ENCODE data around the gene PRR3.
"Not testable (repeated sequence)": the region's sequence is repeated elsewhere in the genome, so short reads cannot be mapped to it uniquely, and the experiment has no call there.

PRR3 gene

DNA sequence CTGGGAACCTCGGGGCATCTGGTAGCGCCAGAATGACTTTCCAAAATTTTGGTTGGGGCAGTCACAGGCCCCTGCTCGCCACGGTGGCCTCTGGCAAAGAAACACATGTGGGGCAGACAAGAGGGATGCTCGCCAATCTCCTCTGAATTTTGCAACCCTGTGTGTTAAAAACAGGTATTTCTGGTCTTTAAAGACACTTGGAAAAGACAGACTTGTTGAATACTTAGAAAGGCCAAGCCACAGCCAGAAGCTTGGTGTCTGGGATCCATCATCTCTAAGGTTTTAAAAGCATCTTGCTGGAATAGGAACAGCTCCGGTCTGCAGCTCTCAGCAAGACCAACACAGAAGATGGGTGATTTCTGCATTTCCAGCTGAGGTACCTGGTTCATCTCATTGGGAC lies 36.6 kb upstream of the PRR3 start:
- in situ Hi-C loops (cut with MboI; ENCODE audit: low sequenced_read_pairs) = no loop called here
- Histone ChIP-seq H3K36me3 (replicated peaks) (no peaks in the 10 kb centered on the region), H3K27me3 (ENCODE audit: low read depth) (peaks cover 13% of the 10 kb centered on the region), H3K4me3 (no peak overlapping the region), H3K9me3 (no peaks in the 10 kb centered on the region), H3K4me1 (no peaks in the 10 kb centered on the region)
- no peak for DNase-seq (ENCODE audit: low spot score in 2 of 2)

DNA sequence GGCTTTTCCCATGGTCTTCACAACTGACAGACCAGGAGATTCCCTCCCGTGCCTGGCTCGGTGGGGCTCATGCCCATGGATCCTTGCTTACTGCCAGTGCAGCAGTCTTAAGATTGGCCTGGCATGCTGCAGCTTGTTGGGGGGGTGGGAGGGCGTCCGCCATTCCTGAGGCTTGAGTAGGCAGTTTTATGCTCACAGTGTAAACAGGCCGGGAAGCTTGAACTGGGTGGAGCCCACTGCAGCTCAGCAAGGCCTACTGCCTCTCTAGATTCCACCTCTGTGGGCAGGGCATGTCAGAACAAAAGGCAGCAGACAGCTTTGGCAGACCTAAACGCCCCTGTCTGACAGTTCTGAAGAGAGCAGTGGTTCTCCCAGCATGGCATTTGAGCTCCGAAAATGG lies 36.0 kb upstream of the PRR3 start:
- H3K36me3 ChIP-seq (replicated peaks); H3K4me3 ChIP-seq; DNase-seq (ENCODE audit: low spot score in 2 of 2); H3K9me3 ChIP-seq; in situ Hi-C loops (cut with MboI; ENCODE audit: low sequenced_read_pairs); H3K4me1 ChIP-seq: not testable (repeated sequence)
- peaks cover 13% of the 10 kb centered on the region for H3K27me3 ChIP-seq (ENCODE audit: low read depth)

DNA sequence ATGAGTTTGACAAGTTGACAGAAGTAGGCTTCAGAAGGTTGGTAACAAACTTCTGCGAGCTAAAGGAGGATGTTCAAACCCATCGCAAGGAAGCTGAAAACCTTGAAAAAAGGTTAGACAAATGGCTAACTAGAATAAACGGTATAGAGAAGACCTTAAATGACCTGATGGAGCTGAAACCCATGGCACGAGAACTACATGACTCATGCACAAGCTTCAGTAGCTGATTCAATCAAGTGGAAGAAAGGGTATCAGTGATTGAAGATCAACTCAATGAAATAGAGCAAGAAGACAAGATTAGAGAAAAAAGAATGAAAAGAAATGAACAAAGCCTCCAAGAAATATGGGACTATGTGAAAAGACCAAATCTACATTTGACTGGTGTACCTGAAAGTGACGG lies 35.1 kb upstream of the PRR3 start:
- peaks cover 13% of the 10 kb centered on the region for H3K27me3 ChIP-seq (ENCODE audit: low read depth)
- H3K4me3 ChIP-seq; in situ Hi-C loops (cut with MboI; ENCODE audit: low sequenced_read_pairs); H3K9me3 ChIP-seq; H3K4me1 ChIP-seq; H3K36me3 ChIP-seq (replicated peaks); DNase-seq (ENCODE audit: low spot score in 2 of 2): not testable (repeated sequence)

DNA sequence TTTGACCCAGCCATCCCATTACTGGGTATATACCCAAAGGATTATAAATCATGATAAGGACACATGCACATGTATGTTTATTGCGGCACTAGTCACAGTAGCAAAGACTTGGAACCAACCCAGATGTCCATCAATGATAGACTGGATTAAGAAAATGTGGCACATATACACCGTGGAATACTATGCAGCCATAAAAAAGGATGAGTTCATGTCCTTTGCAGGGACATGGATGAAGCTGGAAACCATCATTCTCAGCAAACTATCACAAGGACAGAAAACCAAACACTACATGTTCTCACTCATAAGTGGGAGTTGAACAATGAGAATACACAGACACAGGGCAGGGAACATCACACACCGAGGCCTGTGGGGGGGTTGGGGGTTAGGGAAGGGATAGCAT lies 30.7 kb upstream of the PRR3 start:
- H3K4me3 ChIP-seq; in situ Hi-C loops (cut with MboI; ENCODE audit: low sequenced_read_pairs); H3K9me3 ChIP-seq; H3K4me1 ChIP-seq; H3K36me3 ChIP-seq (replicated peaks); DNase-seq (ENCODE audit: low spot score in 2 of 2): not testable (repeated sequence)
- peaks cover 13% of the 10 kb centered on the region for H3K27me3 ChIP-seq (ENCODE audit: low read depth)

DNA sequence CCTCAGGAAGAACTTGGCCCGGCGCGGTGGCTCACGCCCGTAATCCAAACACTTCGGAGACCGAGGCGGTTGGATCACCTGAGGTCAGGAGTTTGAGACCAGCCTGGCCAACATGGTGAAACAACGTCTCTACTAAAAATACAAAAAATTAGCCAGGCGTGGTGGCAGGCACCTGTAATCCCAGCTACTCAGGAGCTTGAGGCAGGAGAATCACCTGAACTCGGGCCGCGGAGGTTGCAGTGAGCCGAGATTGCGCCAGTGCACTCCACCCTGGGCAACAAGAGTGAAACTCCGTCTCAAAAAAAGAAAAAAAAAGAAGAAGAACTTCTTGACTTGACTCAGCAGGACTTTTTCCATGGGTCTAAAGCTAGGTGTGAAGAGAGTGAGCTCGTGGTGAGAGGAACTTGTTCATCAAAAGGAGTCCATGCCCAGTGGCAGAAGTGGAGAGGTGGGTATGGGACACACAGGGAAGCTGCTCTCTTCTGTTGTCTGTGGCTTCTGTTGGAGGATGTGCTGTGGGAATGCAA lies 27.7 kb upstream of the PRR3 start:
- DNase-seq (ENCODE audit: low spot score in 2 of 2); in situ Hi-C loops (cut with MboI; ENCODE audit: low sequenced_read_pairs); H3K36me3 ChIP-seq (replicated peaks); H3K9me3 ChIP-seq; H3K4me1 ChIP-seq; H3K4me3 ChIP-seq; H3K27me3 ChIP-seq (ENCODE audit: low read depth): not testable (repeated sequence)

DNA sequence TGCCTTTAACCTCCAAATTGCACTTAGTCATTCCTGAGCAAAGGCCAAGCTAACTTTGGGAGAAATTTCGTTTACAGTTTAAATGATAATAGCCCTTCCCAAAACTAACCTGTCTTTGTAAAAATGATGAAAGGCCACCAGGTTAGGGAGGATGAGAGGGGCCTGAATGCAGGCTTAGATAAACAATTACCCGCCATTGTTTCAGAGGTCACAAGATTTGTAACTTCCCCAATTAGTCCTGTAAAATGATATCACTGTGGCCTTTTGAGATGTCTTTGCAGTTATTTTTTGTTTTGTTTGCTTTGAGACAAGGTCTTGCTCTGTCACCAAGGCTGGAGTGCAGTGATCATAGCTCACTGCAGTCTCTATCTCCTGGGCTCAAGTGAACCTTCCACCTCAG lies 27.1 kb upstream of the PRR3 start:
- no peaks in the 10 kb centered on the region for H3K27me3 ChIP-seq (ENCODE audit: low read depth)
- no peak overlapping the region for H3K4me3 ChIP-seq
- DNase-seq (ENCODE audit: low spot score in 2 of 2) = no peak
- H3K4me1 ChIP-seq = no peaks in the 10 kb centered on the region
- no peaks in the 10 kb centered on the region for H3K9me3 ChIP-seq
- in situ Hi-C loops (cut with MboI; ENCODE audit: low sequenced_read_pairs) = no loop called here
- no peaks in the 10 kb centered on the region for H3K36me3 ChIP-seq (replicated peaks)

DNA sequence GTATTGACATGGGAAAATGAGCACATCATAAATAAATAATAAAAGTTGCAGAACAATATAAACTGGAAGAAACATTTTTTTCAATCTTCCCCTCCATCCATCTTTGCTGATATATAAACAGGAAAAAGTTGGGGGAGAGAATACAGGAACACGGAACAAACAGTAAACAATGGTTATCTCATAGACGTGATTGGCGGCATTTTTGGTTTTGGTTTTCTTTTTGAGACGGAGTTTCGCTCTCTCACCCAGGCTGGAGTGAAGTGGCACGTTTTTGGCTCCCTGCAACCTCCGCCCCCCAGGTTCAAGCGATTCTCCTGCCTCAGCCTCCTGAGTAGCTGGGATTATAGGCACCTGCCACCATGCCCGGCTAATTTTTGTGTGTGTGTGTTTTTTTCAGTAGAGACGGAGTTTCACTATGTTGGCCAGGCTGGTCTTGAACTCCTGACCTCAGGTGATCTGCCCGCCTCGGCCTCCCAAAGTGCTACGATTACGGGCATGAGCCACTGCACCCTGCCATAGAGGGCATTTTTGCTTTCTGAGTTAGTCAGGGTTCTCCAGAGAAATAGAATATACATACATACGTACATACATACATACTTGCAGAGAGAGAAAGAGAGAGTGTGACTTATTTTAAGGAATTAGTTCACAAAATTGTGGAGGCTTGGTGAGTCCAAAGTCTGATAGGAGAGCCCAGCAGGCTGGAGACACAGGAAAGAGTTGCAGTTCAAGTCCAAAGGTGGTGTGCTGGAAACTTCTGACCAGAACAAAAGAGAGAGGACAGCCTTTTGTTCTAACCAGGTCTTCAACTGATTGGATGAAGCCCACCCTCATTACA lies 23.4 kb upstream of the PRR3 start:
- Histone ChIP-seq H3K27me3 (ENCODE audit: low read depth) (no peaks in the 10 kb centered on the region), H3K4me1 (no peaks in the 10 kb centered on the region), H3K4me3 (no peak overlapping the region), H3K36me3 (replicated peaks) (no peaks in the 10 kb centered on the region), H3K9me3 (no peaks in the 10 kb centered on the region)
- in situ Hi-C loops (cut with MboI; ENCODE audit: low sequenced_read_pairs) = no loop called here
- no peak for DNase-seq (ENCODE audit: low spot score in 2 of 2)

DNA sequence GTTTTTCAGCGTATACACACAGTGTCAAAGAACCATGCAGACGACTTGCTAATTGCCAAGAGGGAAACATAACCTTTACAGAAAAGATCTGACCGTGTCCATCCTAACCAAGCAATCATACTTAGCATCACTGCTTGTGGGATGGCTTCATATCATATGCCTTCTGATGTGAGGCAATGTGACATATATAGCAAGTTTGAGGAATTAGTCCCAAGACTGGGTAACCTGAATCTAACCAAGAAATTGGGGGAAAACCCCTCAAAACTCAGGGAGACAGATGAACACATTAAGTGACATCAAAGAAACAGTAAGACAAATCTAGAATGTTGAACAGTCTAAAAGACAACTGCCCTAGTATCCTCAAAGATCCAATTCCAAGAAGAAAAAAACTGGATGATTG lies 19.2 kb upstream of the PRR3 start:
- in situ Hi-C loops (cut with MboI; ENCODE audit: low sequenced_read_pairs) = no loop called here
- no peak for DNase-seq (ENCODE audit: low spot score in 2 of 2)

DNA sequence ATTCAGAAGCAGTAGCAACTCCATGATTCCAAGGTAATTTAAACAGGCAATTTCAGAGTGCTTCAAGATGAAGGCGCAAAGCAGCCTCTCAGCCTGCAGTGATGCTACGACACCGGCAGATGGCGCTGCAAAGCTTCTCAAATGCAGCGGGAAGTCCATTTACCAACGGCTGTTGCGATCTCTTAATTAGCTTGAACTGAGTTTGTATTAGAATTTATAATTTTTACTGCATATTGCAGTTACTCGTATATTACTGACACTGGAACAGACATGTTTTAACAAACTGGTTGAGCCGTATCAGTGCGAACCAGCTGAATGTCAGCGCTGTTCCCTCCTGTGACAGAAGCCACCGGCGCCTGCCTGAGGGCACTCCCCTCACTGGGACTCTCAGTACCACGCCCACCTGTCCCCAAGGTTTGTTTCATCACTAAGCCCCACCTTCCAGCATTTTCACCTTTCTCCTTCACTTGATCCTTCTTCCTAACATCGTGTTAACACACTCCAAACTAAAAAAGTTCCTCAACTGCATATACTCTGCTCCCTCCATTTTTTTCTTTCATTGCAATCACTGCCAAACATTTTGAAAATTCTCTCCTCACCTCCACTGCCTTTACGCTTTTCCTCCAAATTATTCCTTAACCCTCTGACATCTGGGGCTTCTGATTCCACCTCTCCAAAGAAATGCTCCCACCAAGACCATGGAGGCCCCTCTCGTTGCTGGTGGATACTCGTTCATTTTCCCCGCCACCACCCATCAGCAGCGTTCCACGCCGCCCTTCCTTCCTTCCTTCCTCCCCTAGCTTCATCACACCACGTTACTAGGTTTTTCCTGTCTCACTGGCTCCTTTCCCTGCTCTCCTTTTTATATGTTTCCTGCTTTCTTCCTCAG lies 15.3 kb upstream of the PRR3 start:
- Histone ChIP-seq H3K9me3 (no peaks in the 10 kb centered on the region), H3K27me3 (ENCODE audit: low read depth) (0 out of 2 replicates have a peak, but pooled peaks cover 3% of the 10 kb centered on the region), H3K4me3 (peak overlapping the region; percentile 16), H3K36me3 (replicated peaks) (peaks cover 5% of the 10 kb centered on the region), H3K4me1 (no peaks in the 10 kb centered on the region; the same call in 1 of the 2 replicates)
- DNase-seq (ENCODE audit: low spot score in 2 of 2) = peak; percentile 68 to 79
- in situ Hi-C loops (cut with MboI; ENCODE audit: low sequenced_read_pairs) = no loop called here

More for the DNA sequence above, 19.2 kb upstream of the PRR3 start:
- Histone ChIP-seq H3K4me3 (no peak overlapping the region), H3K27me3 (ENCODE audit: low read depth) (0 out of 2 replicates have a peak, but pooled peaks cover 3% of the 10 kb centered on the region), H3K9me3 (no peaks in the 10 kb centered on the region), H3K36me3 (replicated peaks) (no peaks in the 10 kb centered on the region), H3K4me1 (no peaks in the 10 kb centered on the region; the same call in 1 of the 2 replicates)

DNA sequence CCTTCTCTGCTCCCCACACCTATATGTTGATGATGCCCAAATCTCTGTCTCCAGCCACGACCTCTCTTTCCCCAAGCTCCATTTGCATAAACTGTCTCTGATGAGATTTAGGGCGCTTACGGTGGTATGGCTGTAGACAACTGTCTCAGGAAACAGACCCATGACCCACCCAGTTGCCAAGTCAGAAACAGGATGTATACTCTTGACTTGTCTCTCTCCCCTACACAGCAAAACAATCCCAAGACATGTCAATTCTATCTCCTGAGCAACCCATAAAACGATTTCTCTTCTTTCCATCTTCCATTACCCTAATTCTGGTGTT lies 14.7 kb upstream of the PRR3 start:
- DNase-seq (ENCODE audit: low spot score in 2 of 2) = no peak
- Histone ChIP-seq H3K36me3 (replicated peaks) (peaks cover 5% of the 10 kb centered on the region), H3K4me3 (no peak overlapping the region), H3K27me3 (ENCODE audit: low read depth) (0 out of 2 replicates have a peak, but pooled peaks cover 3% of the 10 kb centered on the region), H3K4me1 (no peaks in the 10 kb centered on the region; the same call in 1 of the 2 replicates), H3K9me3 (no peaks in the 10 kb centered on the region)
- in situ Hi-C loops (cut with MboI; ENCODE audit: low sequenced_read_pairs) = no loop called here

DNA sequence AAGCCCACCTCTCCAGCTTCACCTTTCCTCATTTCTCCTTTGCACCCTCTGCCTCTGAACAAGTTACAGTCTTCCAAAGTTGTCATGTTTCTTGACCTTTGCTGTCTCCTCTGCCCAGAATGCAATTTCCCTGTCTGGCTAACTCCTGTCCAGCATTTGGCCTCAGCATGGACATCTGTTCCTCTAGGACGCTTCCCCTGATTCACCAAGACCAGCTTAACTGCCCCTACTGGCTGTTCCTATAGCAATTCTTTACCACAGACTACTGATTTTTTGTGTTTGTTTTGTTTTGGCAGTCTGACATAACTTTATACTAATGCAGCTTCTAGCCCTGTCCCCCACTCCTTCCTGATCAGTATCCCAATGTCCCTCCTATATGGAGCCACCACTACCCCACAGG lies 14.2 kb upstream of the PRR3 start:
- in situ Hi-C loops (cut with MboI; ENCODE audit: low sequenced_read_pairs) = no loop called here

DNA sequence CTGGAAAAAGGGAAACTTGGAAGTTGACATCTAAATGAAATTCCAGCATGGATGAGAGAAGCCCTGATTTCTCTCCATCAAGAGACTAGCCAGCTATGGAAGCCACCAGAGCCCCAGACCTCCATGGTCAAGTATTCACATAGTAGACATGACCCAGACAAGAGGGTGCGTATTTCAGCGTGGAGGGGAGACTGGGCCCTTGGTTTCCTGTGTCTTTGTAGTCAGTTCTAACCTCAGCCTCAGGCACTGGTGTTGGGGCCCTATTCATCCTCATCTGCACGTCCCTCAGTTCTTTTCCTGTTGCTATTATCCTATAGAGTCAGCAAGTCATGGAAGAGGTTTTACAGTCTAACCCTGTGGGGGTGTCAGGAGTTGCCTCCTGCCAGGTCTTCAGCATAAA lies 13.3 kb upstream of the PRR3 start:
- DNase-seq (ENCODE audit: low spot score in 2 of 2) = no peak
- in situ Hi-C loops (cut with MboI; ENCODE audit: low sequenced_read_pairs) = no loop called here
- Histone ChIP-seq H3K4me3 (no peak overlapping the region), H3K36me3 (replicated peaks) (peaks cover 12% of the 10 kb centered on the region), H3K4me1 (no peaks in the 10 kb centered on the region; the same call in 1 of the 2 replicates), H3K9me3 (no peaks in the 10 kb centered on the region), H3K27me3 (ENCODE audit: low read depth) (0 out of 2 replicates have a peak, but pooled peaks cover 3% of the 10 kb centered on the region)

More for the DNA sequence above, 14.2 kb upstream of the PRR3 start:
- Histone ChIP-seq H3K36me3 (replicated peaks) (peaks cover 8% of the 10 kb centered on the region), H3K4me3 (no peak overlapping the region), H3K27me3 (ENCODE audit: low read depth) (0 out of 2 replicates have a peak, but pooled peaks cover 3% of the 10 kb centered on the region), H3K9me3 (no peaks in the 10 kb centered on the region), H3K4me1 (no peaks in the 10 kb centered on the region; the same call in 1 of the 2 replicates)
- no peak for DNase-seq (ENCODE audit: low spot score in 2 of 2)

DNA sequence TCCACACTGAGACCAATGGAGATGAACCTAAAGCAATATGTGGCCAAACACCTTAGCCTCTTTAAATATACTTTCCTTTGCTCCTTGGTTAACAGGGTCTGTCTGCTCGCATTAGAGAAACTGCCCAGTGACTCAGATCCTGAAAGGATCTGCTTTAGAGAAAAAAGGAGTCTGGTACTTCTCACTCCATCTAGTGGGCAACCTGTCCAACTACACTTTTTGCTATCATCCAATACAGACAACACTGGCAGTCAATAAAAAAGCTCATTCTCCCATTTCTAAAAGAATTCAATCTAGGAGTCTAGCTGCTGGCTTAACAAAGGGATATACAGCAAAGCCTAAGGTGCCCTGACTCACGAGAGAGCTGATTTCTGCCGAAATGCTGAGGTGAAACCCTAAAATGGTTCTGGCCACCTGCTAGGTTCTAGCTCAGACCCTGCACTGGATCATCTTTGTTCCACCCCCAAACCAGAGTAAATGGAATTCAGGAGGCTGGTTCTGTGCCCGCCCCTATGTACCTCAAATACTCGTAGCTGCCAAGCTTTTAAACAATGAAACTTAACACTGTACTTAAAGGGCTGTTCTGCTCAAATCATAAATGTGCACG lies 12.3 kb upstream of the PRR3 start:
- Histone ChIP-seq H3K9me3 (no peaks in the 10 kb centered on the region), H3K4me1 (no peaks in the 10 kb centered on the region; the same call in 1 of the 2 replicates), H3K4me3 (no peak overlapping the region), H3K36me3 (replicated peaks) (peaks cover 19% of the 10 kb centered on the region), H3K27me3 (ENCODE audit: low read depth) (0 out of 2 replicates have a peak, but pooled peaks cover 3% of the 10 kb centered on the region)
- peak in 1 of 2 experiments; percentile 71 for DNase-seq (ENCODE audit: low spot score in 2 of 2)
- in situ Hi-C loops (cut with MboI; ENCODE audit: low sequenced_read_pairs) = loop anchor here (5.0 kb wide), 1 partner anchor 62 kb away; no protein-coding TSS in a partner anchor
